Measurements from ENCODE around the gene RAB8B.

RAB8B gene

DNA sequence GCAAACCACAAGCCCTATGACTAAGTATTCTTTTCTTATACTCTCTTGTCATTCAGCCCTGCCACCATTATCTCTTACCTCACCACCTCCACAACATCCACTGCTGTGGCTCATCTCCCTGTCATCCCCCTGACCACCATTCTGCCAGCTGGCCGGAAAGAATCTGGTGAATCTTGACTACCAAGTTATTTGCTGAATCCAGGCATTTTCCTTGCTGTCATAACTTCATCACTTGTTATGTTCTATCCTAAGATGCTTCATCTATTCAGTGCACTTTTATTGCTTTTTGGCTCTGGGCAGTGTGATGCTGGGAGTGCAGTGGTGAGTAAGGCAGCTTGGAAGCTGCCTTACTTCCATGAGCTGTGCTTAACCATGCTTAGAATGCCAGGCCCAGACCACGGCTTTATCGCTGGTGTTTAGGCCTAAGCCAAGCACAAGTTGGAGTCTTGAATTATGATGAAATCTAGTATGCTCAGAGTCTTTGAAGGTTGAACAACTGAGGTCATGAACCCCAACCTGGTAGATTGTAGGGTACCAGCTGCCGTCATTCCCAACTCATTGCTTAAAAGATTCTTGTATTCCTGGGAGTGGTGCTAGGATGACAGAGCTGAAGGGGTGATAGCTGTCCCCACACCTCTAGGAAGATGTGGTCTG lies 61.0 kb downstream of the RAB8B start:
- TF ChIP-seq CTCF (IDR thresholded peaks at IDR 0.05; ENCODE audit: low read depth, low read length) = no peak
- no peak overlapping the region for H3K4me3 ChIP-seq (ENCODE audit: low read depth, low read length)

DNA sequence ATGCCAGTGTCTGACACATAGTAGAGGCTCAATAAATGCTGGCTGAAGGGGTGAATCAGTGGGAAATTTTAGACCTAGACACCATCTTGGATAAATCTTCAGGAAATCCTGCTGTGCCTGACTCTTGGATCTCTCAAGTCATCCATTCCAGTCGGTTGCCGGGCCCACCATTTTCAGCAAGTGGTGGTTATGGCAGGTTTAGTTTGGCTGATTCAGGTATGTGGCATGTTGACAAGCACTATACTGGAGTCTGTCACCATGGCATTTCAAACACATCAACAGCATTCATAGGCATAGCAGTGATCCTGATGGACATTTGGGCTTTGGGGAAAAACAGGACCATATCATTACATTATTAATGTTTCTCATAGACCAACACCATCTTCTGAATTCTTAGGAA lies 62.3 kb downstream of the RAB8B start:
- no peak overlapping the region for H3K4me3 ChIP-seq (ENCODE audit: low read depth, low read length)
- no peak for TF ChIP-seq CTCF (IDR thresholded peaks at IDR 0.05; ENCODE audit: low read depth, low read length)

- no peak for TF ChIP-seq CTCF (IDR thresholded peaks at IDR 0.05; ENCODE audit: low read depth, low read length)
- H3K4me3 ChIP-seq (ENCODE audit: low read depth, low read length) = no peak overlapping the region
These were observed 62.9 kb downstream of the RAB8B start for GRCh38 chr15:63252292-63252691.

DNA sequence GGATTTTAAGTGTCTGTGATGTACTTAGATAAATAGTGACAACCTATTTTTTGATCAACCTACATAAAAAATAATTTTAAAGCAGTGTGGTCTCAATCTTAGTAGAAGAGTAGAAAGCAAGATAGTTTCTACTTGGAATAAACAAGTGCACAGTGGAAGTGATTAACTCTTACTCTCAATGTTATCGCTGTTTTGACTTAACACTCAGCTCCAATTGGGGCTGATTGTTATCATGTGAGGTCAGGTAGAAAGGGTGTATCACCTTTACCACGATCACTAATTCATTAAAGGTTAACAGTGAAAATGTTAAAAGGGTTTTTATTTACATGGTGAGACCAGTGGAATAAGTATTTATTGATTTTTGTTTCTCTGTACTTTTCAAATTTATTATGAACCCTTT lies 65.6 kb downstream of the RAB8B start:
- H3K4me3 ChIP-seq (ENCODE audit: low read depth, low read length) = no peak overlapping the region
- no peak for TF ChIP-seq CTCF (IDR thresholded peaks at IDR 0.05; ENCODE audit: low read depth, low read length)

- TF ChIP-seq CTCF (IDR thresholded peaks at IDR 0.05; ENCODE audit: low read depth, low read length) = no peak
- H3K4me3 ChIP-seq (ENCODE audit: low read depth, low read length) = no peak overlapping the region
These were observed 66.1 kb downstream of the RAB8B start for GRCh38 chr15:63255489-63255990.

DNA sequence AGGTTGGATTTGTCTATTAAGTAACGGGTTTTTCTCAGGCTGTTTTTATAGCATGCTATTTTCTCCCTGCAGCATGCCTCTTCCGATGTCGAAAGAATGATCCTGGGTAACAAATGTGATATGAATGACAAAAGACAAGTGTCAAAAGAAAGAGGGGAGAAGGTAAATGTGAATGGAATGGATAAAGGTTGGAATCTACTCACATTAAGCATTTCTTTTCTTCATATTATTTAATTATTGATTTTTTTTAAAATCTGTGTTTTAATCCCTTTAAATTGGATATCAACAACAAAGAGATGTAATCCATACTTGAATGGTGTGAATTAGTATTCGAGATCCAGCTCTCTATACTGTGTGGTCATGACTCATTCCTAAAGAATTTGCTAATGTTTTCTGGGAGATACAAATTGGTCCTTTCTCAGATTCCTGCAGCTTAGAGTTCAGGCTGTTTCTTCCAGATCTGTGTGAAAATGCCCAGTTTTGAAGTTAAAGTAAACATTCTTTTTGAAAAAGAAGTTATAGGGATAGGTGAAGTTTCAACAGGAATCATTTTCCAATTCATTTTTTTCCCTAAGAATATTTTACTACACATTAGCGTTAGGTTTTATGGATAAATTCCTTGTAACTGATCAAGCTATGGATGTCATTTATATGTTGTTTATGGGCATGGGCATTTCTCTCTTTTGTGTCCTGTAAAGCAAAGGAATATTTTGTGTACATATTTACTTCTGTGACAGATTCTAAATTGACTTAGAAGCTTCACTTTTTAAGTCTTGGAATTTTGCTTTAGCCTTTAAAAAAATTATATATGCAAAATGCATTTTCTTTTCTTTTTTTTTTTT lies 67.2 kb downstream of the RAB8B start:
- TF ChIP-seq CTCF (IDR thresholded peaks at IDR 0.05; ENCODE audit: low read depth, low read length) = no peak
- no peak overlapping the region for H3K4me3 ChIP-seq (ENCODE audit: low read depth, low read length)

DNA sequence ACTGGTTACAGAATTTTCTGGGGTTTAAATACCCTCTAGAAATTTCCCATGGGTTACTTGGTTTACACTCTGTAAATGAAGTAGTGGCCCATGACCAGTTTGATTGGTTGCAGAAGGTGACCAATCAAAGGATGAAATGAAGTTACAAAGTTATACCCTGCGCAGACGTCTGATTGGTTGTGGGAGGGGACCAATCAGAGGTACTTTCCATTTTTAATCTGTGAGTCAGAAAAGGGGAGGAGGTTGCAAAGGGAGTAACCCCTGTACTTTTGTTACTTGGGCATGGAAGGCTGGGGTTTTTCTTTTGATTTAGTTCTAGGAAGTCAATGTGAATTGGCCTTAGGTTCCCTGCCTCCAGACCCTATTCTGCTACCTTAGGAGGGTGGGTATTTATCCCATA lies 69.3 kb downstream of the RAB8B start:
- no peak overlapping the region for H3K4me3 ChIP-seq (ENCODE audit: low read depth, low read length)
- TF ChIP-seq CTCF (IDR thresholded peaks at IDR 0.05; ENCODE audit: low read depth, low read length) = no peak
